ENCODE measurements around the gene TP53BP2. TPM values are rescaled to one million over a fixed set of nuclear protein-coding genes. Genes with fewer than 3 reads are reported as not detected.

Gene TP53BP2
- total and polyA plus RNA-seq, 4 donors: 3.9 to 26.8 (median 13.0) TPM

GRCh38 chr1:223732993-223733798 lies 112.6 kb downstream of the TP53BP2 start:
- no peak overlapping the region for H3K4me3 ChIP-seq (ENCODE audit: low read depth in 1 of 3, low read length in 3 of 3)
- H3K9ac ChIP-seq (ENCODE audit: low read depth in 1 of 2, low read length in 2 of 2): peak overlapping the region in 1 of 2 donors; percentile 27
- peak overlapping the region in 1 of 2 donors; percentile 17 for H3K27ac ChIP-seq (ENCODE audit: low read depth in 1 of 2, low read length in 2 of 2)
- TF ChIP-seq FOXA1 (IDR thresholded peaks at IDR 0.05) (no peak), HNF4G (IDR thresholded peaks at IDR 0.05) (no peak), REST (IDR thresholded peaks at IDR 0.05) (no peak), RXRA (IDR thresholded peaks at IDR 0.05) (no peak), ATF3 (IDR thresholded peaks at IDR 0.05) (no peak), YY1 (IDR thresholded peaks at IDR 0.05) (no peak), CTCF (IDR thresholded peaks at IDR 0.05; ENCODE audit: low read depth, low read length, missing input control) (no peak), EGR1 (IDR thresholded peaks at IDR 0.05; ENCODE audit: low read depth in 2 of 2) (no peak), JUND (IDR thresholded peaks at IDR 0.05) (no peak), MAX (IDR thresholded peaks at IDR 0.05) (no peak), GABPA (IDR thresholded peaks at IDR 0.05 in 1 of 2, conservative IDR thresholded peaks at IDR 0.05 in 1 of 2) (no peak), FOXA2 (IDR thresholded peaks at IDR 0.05) (no peak), SP1 (IDR thresholded peaks at IDR 0.05) (no peak), RAD21 (IDR thresholded peaks at IDR 0.05) (no peak), TAF1 (conservative IDR thresholded peaks at IDR 0.05) (no peak), ZBTB33 (IDR thresholded peaks at IDR 0.05) (no peak), NR2F2 (IDR thresholded peaks at IDR 0.05) (no peak), HNF4A (conservative IDR thresholded peaks at IDR 0.05) (no peak)
- no peaks in the 10 kb centered on the region for H3K27me3 ChIP-seq (ENCODE audit: control insufficient read depth in 4 of 4, insufficient read depth in 4 of 4, low read length in 3 of 4)
- H3K4me1 ChIP-seq (ENCODE audit: control insufficient read depth in 4 of 4, insufficient read depth in 4 of 4, low read length in 3 of 4): peaks cover 0 to 5% (median 1%) of the 10 kb centered on the region in 4 donors
- peaks cover 0 to 1% (median 0%) of the 10 kb centered on the region in 4 donors for H3K36me3 ChIP-seq (ENCODE audit: control insufficient read depth in 4 of 4, insufficient read depth in 3 of 4, low read depth in 1 of 4, low read length in 3 of 4)
- WGBS: 76% methylated on average over 6 of the region's 6 CpGs
- H3K9me3 ChIP-seq (ENCODE audit: control insufficient read depth in 4 of 4, low read length in 3 of 4): no peaks in the 10 kb centered on the region
- DNase-seq (ENCODE audit: low spot score): no peak

All from liver (tissue), 9 donors.